DOHH2 (cell line): ENCODE data around the gene TARS1.

Source experiments
- H3F3A ChIP-seq: fragments of 200-600 bp; sonication (generic), shearing (Covaris generic); 2 replicates; pipeline ENCODE4 v1.6.0; 2016; ENCODE audit warnings: antibody characterized with exemption, mild to moderate bottlenecking; ENCODE audit not compliant: control insufficient read depth, insufficient read depth
- H3K27ac ChIP-seq: fragments of 200-600 bp; sonication (generic); 2 replicates; pipeline ENCODE4 v1.5.1; 2014; ENCODE audit warnings: low read depth, mild to moderate bottlenecking, low read length, moderate library complexity
- H3K27me3 ChIP-seq: fragments of 200-600 bp; sonication (generic); 2 replicates; pipeline ENCODE4 v1.6.1; 2014; ENCODE audit warnings: mild to moderate bottlenecking, low read length, mixed read lengths; ENCODE audit not compliant: control insufficient read depth
- H3K36me3 ChIP-seq: fragments of 200-600 bp; sonication (generic); 2 replicates; pipeline ENCODE4 v1.6.1; 2014; ENCODE audit warnings: mild to moderate bottlenecking, low read length, moderate library complexity, mixed read lengths; ENCODE audit not compliant: control insufficient read depth
- H3K4me1 ChIP-seq: fragments of 200-600 bp; sonication (generic); 2 replicates; pipeline ENCODE4 v1.6.1; 2014; ENCODE audit warnings: mild to moderate bottlenecking, low read length, mixed read lengths; ENCODE audit not compliant: control insufficient read depth
- H3K4me2 ChIP-seq: fragments of 200-600 bp; sonication (generic); 2 replicates; pipeline ENCODE4 v1.6.0; 2014; ENCODE audit warnings: mild to moderate bottlenecking, low read length, moderate library complexity
- H3K4me3 ChIP-seq: fragments of 200-600 bp; sonication (generic); 2 replicates; pipeline ENCODE4 v1.5.1; 2014; ENCODE audit warnings: mild to moderate bottlenecking, low read length, mixed read lengths
- H3K79me2 ChIP-seq: fragments of 200-600 bp; sonication (generic); 2 replicates; pipeline ENCODE4 v1.6.1; 2014; ENCODE audit warnings: mild to moderate bottlenecking, low read length, mixed read lengths; ENCODE audit not compliant: control insufficient read depth
- H3K9me2 ChIP-seq: fragments of 200-600 bp; sonication (generic); replicated peaks from 2 replicates; pipeline ENCODE4 v1.6.1; 2014; ENCODE audit warnings: mild to moderate bottlenecking, low read length, mixed read lengths; ENCODE audit not compliant: control insufficient read depth
- H3K9me3 ChIP-seq: fragments of 200-600 bp; sonication (generic); 2 replicates; pipeline ENCODE4 v1.6.1; 2014; ENCODE audit warnings: antibody characterized with exemption, low read length, mixed read lengths; ENCODE audit not compliant: control insufficient read depth, insufficient read depth
- H4K20me1 ChIP-seq: fragments of 200-600 bp; sonication (generic); 2 replicates; pipeline ENCODE4 v1.6.0; 2014; ENCODE audit warnings: low read depth, mild to moderate bottlenecking, antibody characterized with exemption, low read length, moderate library complexity; ENCODE audit not compliant: control insufficient read depth, insufficient read depth
- CTCF ChIP-seq: fragments of 200-600 bp; sonication (generic); IDR thresholded peaks from one replicate; pipeline ENCODE4 v1.5.1; 2014; ENCODE audit warnings: antibody characterized with exemption, mild to moderate bottlenecking, low read depth, low read length; ENCODE audit not compliant: poor library complexity, severe bottlenecking
- EZH2phosphoT487 ChIP-seq: fragments of 200-600 bp; sonication (generic); IDR thresholded peaks from 2 replicates; pipeline ENCODE4 v1.6.1; 2017; ENCODE audit warnings: borderline replicate concordance, mild to moderate bottlenecking, antibody characterized with exemption, low read length, moderate library complexity, mixed read lengths

Gene TARS1

GRCh38 chr5:33491941-33492340, 51.2 kb downstream of the TARS1 start:
- Histone ChIP-seq H3K27me3 (no peaks in the 10 kb centered on the region), H3K9me3 (peaks cover 2% of the 10 kb centered on the region; the same call in 1 of the 2 replicates), H3K9me2 (no peaks in the 10 kb centered on the region), H3K79me2 (no peaks in the 10 kb centered on the region), H3K27ac (no peak overlapping the region), H3K4me1 (no peaks in the 10 kb centered on the region), H3F3A (no peaks in the 10 kb centered on the region), H3K4me3 (no peak overlapping the region), H3K4me2 (no peak overlapping the region), H3K36me3 (no peaks in the 10 kb centered on the region), H4K20me1 (no peaks in the 10 kb centered on the region)
- TF ChIP-seq CTCF: no peak
- TF ChIP-seq EZH2phosphoT487: no peak

GRCh38 chr5:33494466-33494865, 53.7 kb downstream of the TARS1 start:
- no peak for TF ChIP-seq EZH2phosphoT487
- no peak for TF ChIP-seq CTCF
- H3K27ac ChIP-seq: no peak overlapping the region
- H3K4me2 ChIP-seq: no peak overlapping the region
- no peaks in the 10 kb centered on the region for H3K79me2 ChIP-seq
- no peaks in the 10 kb centered on the region for H3F3A ChIP-seq
- no peaks in the 10 kb centered on the region for H4K20me1 ChIP-seq
- H3K4me3 ChIP-seq: no peak overlapping the region
- H3K9me2 ChIP-seq: no peaks in the 10 kb centered on the region
- no peaks in the 10 kb centered on the region for H3K27me3 ChIP-seq
- no peaks in the 10 kb centered on the region for H3K4me1 ChIP-seq
- no peaks in the 10 kb centered on the region for H3K36me3 ChIP-seq
- no peaks in the 10 kb centered on the region for H3K9me3 ChIP-seq

GRCh38 chr5:33501260-33501659, 60.5 kb downstream of the TARS1 start:
- no peaks in the 10 kb centered on the region for H3K9me3 ChIP-seq
- H4K20me1 ChIP-seq: no peaks in the 10 kb centered on the region
- H3K27ac ChIP-seq: no peak overlapping the region
- H3K79me2 ChIP-seq: no peaks in the 10 kb centered on the region
- no peaks in the 10 kb centered on the region for H3K27me3 ChIP-seq
- H3K4me2 ChIP-seq: no peak overlapping the region
- no peaks in the 10 kb centered on the region for H3K36me3 ChIP-seq
- H3K4me1 ChIP-seq: no peaks in the 10 kb centered on the region
- no peak for TF ChIP-seq EZH2phosphoT487
- H3F3A ChIP-seq: no peaks in the 10 kb centered on the region
- no peaks in the 10 kb centered on the region for H3K9me2 ChIP-seq
- no peak overlapping the region for H3K4me3 ChIP-seq

GRCh38 chr5:33501899-33502298, 61.1 kb downstream of the TARS1 start:
- Histone ChIP-seq H3F3A (no peaks in the 10 kb centered on the region), H3K9me3 (no peaks in the 10 kb centered on the region)
- no peak for TF ChIP-seq CTCF

More at GRCh38 chr5:33501899-33502298, 61.1 kb downstream of the TARS1 start:
- Histone ChIP-seq H3K36me3 (no peaks in the 10 kb centered on the region), H3K4me1 (no peaks in the 10 kb centered on the region), H3K79me2 (no peaks in the 10 kb centered on the region), H3K27me3 (no peaks in the 10 kb centered on the region), H3K9me2 (no peaks in the 10 kb centered on the region), H4K20me1 (no peaks in the 10 kb centered on the region), H3K4me3 (no peak overlapping the region), H3K4me2 (no peak overlapping the region), H3K27ac (no peak overlapping the region)
